T1000 (cell line): Measurements from ENCODE around the gene ATP2B1.

Source experiments
- DNase-seq: peaks from one replicate; lab custom pipeline; 2025; ENCODE audit warnings: mixed read lengths; lab: John Stamatoyannopoulos, UW

Gene ATP2B1

GRCh38 chr12:89657066-89657465 lies 51.6 kb downstream of the ATP2B1 start:
- DNase-seq, result no peak

- DNase-seq, result no peak
Measured at GRCh38 chr12:89655841-89656240, 52.8 kb downstream of the ATP2B1 start.

GRCh38 chr12:89651192-89651591 lies 57.4 kb downstream of the ATP2B1 start:
- no peak for DNase-seq

- DNase-seq, result no peak
Measured at GRCh38 chr12:89650239-89650638, 58.4 kb downstream of the ATP2B1 start.

- DNase-seq, result no peak
Measured at GRCh38 chr12:89649820-89650219, 58.8 kb downstream of the ATP2B1 start.

GRCh38 chr12:89649139-89649538 lies 59.5 kb downstream of the ATP2B1 start:
- DNase-seq, result no peak

GRCh38 chr12:89648211-89648930 lies 60.3 kb downstream of the ATP2B1 start:
- DNase-seq, result no peak

GRCh38 chr12:89645434-89645833 lies 63.2 kb downstream of the ATP2B1 start:
- DNase-seq, result no peak

GRCh38 chr12:89642959-89643358 lies 65.7 kb downstream of the ATP2B1 start:
- no peak for DNase-seq

GRCh38 chr12:89636776-89637160 lies 71.9 kb downstream of the ATP2B1 start:
- no peak for DNase-seq

GRCh38 chr12:89636052-89636775 lies 72.4 kb downstream of the ATP2B1 start:
- DNase-seq, result no peak

- no peak for DNase-seq
Measured at GRCh38 chr12:89634508-89634907, 74.1 kb downstream of the ATP2B1 start.

GRCh38 chr12:89632778-89633177 lies 75.9 kb downstream of the ATP2B1 start:
- no peak for DNase-seq

GRCh38 chr12:89622115-89622514 lies 86.5 kb downstream of the ATP2B1 start:
- DNase-seq, result no peak

GRCh38 chr12:89621521-89621920 lies 87.1 kb downstream of the ATP2B1 start:
- DNase-seq, result no peak

GRCh38 chr12:89619764-89620163 lies 88.9 kb downstream of the ATP2B1 start:
- DNase-seq, result no peak

GRCh38 chr12:89618113-89618862 lies 90.3 kb downstream of the ATP2B1 start:
- no peak for DNase-seq

GRCh38 chr12:89610366-89610765 lies 98.3 kb downstream of the ATP2B1 start:
- no peak for DNase-seq

- no peak for DNase-seq
Measured at GRCh38 chr12:89603678-89604077, 105.0 kb downstream of the ATP2B1 start.

GRCh38 chr12:89597770-89598169 lies 110.9 kb downstream of the ATP2B1 start:
- no peak for DNase-seq

- no peak for DNase-seq
Measured at GRCh38 chr12:89597210-89597609, 111.4 kb downstream of the ATP2B1 start.

GRCh38 chr12:89593873-89594272 lies 114.8 kb downstream of the ATP2B1 start:
- no peak for DNase-seq

- no peak for DNase-seq
Measured at GRCh38 chr12:89593233-89593632, 115.4 kb downstream of the ATP2B1 start.
